GM19463 (cell line): Measurements from ENCODE around the gene CDH12.

Experiments used
- ATAC-seq: cut with Tn5 transposase; IDR thresholded peaks from one replicate; pipeline ENCODE4 v1.9.1; 2021; ENCODE audit warnings: mild to moderate bottlenecking, moderate library complexity; ENCODE audit not compliant: unreplicated experiment

Gene CDH12

GRCh38 chr5:21880164-21880563 is 973.0 kb downstream of the CDH12 start:
- no peak for ATAC-seq

DNA sequence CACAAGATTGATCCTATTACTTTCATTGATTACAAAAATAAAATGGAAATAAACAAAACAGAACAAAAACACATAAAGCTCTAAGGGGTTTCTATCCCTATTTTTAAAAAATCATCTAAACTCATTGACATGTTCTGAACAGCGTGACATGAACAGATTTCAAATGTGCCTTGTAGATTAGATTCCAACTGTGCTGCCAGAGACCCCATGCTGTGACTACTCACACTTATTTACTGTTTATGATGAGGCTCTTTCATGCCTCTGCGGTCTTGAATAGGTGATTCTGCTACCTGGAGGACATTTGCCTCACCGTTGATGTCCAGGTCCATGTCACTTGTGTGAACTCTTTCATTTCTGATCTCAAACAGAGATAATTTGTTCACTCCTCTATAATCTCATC is 990.2 kb downstream of the CDH12 start:
- ATAC-seq = no peak

DNA sequence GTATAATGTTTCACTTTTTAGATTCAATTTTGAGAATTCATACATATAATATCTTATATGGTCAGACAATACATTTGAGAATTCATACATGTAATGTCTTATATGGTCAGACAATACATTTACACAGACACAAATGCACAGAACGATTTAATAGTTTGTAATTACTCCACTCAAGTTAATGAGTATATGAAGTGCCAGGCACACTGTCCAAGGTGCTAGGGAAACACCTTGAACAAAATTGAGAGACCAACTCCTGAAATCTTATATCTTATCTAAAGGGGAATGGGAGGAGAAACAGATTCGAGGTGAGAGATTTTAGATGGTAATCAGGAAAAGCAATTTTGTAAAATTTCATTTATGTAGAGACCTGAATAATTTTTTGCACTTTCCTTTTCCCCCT is 994.7 kb downstream of the CDH12 start:
- no peak for ATAC-seq

GRCh38 chr5:21856987-21857386 is 996.2 kb downstream of the CDH12 start:
- ATAC-seq = no peak

DNA sequence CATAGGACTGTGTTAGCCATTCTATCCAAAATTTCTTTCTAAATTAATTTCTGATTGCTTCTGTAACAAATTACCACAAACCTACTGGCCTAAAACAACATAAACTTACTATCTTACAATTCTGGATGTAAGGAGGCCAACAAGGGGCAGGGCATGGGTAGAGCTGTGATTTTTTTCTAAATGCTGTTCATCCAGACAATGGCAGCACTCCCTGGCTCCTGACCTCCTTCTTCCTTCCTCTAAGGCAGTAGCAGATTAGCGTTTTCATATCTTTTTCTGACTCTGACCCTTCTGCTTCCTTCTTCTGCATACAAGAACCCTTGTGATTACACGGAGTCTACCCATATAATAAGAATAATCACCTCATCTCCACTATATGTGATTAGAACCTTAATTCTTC is 1005.8 kb downstream of the CDH12 start:
- no peak for ATAC-seq

- no peak for ATAC-seq
Observed at GRCh38 chr5:21844960-21845359, 1008.2 kb downstream of the CDH12 start.

- no peak for ATAC-seq
Observed at GRCh38 chr5:21834863-21835262, 1018.3 kb downstream of the CDH12 start.

DNA sequence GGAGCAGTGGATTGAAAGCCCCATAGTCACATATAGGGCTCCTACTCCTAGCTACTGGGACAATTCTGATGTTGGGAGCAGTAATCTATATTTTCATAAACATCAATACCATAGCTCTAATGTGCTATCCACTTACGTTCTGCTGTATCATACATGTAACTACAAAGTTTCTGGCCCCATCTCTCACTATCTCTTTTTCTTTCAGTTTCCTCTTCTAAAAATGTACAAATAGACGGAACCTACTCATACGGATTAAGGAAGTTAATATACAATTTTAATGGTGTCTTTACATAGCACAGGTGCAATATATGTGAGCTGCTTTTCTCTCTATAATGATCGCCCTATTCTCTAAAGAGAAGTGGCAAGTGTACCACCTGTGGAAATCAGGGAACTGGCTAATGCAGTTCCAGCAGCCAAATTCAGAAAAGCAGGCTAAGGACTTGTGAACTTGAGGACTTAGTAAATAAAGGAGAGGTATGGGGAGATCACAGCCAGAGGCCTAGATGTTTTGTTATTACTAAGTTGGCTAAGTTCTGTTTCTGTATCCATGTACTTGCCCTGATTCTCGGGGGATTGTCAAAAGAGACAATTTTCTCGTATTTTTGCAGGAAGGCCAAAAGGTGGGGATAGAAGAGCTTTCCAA is 1021.9 kb downstream of the CDH12 start:
- ATAC-seq = peak; percentile 77

GRCh38 chr5:21826884-21827283 is 1026.3 kb downstream of the CDH12 start:
- peak; percentile 45 for ATAC-seq

DNA sequence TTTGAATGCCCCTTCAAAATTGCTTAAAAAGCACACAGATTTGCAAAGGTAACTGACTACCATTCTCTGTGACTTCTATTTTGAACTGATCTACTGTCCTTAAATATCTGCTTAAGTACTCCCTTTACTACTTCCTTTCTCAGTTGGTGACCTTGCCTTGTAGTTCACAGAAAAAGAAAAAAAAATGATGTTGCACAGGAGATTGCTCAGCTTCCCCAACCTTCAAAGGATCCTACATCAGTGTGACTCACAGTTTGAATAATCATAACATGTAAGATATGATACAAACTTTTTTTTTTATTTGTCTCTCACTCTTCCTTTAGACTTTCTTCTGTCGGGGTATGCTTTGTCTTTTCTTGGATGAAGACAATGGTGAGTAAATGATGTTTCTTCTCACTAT is 1029.6 kb downstream of the CDH12 start:
- ATAC-seq = no peak

- ATAC-seq = no peak
Observed at GRCh38 chr5:21823076-21823574, 1030.0 kb downstream of the CDH12 start.

GRCh38 chr5:21820527-21820926 is 1032.6 kb downstream of the CDH12 start:
- no peak for ATAC-seq

DNA sequence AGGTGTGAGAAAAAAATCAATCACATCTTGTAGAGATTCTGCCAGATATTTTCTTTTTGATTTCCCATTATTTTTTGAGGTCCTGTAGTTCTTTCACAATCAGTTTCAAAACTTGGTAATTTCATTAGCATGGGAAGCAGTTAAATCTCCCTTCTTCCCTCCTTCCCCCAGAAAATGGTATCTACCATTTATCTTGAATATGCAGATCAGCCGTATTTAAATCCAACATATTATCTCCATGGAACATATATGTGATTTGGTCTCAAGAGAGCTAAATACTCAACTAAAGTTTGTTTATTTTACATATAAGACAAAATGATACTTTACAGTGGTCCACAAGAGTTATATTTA is 1034.8 kb downstream of the CDH12 start:
- no peak for ATAC-seq

DNA sequence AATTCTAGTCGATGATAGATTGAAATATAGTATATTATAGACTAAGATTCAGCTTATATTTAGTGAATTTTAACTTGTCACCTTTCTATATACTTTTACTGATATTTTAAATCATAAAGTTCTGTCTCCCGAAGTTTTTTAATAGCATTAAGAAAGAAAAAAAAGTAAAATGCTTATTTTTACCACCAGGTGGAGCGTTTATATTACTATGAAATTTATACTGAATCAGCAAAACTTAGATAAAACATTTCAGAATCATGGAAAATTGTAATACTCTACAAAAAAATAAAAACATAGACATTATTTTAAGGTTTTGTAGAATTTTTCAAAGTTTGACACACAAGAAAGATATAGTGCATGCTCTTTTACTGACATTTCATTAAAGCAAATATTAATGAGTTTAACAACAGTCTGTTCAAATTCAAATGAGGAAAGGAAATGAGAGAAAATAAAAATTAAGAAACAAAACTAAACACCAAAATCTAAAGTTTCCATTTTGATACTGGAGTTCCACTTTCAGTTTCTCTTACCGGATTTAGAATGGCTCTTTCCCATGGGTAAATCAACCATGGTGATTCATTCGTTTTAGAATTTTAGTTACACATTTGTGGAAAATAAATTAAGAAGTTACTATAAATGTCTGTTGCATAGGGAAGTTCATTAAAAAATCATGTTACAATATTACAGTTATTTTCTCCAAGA is 1035.3 kb downstream of the CDH12 start:
- ATAC-seq = peak; percentile 66

GRCh38 chr5:21810737-21811316 is 1042.3 kb downstream of the CDH12 start:
- no peak for ATAC-seq

DNA sequence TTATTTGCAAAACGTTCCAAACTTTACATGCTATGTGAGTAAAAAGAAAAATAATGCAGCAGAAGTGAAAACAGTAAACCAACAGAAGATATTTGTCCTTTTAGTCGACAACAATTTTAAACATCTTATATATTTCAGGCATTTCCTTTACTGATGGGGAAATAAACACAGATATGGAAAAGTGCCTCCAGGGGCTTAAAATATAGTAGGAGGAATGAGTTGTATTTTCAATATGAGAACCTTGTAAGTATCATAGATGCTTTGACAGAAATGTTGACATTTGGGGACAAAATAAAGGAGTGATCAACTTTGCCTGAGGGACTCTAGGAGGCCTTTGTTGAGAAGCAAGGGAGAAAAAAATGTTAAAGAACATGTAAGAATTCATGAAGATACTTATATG is 1043.5 kb downstream of the CDH12 start:
- no peak for ATAC-seq

DNA sequence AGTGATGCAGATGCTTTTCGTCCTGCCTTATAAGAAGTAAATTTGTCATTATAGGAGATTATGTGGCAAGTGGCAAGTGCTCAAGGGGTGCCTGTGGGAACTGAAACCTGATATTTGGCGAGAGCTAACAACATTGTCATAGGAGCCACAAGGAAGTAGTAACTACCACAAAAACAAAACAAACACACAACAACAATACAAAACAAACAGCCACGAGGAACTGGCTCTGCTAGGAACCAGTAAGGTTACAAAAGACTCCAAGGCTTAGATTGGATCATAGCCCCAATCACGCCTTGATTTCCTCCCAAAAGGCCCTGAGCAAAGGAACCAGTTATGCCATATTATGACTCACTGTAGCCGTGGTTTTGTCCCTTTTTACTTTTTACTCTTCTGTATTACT is 1045.2 kb downstream of the CDH12 start:
- no peak for ATAC-seq

DNA sequence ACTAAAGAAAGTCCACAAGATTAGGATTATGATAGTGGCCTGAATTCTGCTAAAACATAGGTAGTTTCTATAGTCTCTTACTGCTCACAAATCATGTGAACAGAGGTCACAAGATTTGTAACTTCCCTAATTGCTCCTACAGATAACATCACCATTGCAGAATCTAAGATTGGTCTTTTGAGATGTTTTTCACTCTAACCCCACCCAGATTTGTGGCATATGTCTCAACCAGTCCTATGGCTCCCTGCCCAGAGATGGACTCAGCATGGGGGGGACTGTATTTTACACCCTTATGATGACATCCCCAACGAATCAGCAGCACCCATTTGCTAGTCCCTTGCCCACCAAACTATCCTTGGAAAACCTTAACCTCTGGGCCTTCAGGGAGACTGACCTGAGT is 1046.2 kb downstream of the CDH12 start:
- ATAC-seq = no peak

DNA sequence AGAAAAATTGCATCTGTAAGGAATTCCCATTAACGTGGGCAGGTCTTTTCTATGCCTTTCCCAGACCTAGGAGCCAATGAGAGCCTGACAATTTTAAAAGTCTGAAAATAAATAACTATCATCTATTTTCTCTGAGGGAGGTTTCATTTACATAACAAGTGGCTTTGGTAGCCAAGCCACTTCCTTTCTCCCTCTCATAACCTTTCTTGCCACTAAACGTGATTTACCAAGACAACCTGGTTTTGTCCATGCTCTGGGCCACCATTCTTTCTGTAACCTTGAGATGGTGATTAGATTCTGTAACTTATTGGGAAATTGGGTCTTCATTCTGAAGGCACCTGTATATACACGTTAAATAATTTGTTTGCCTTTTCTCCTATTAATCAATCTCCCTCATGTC is 1046.9 kb downstream of the CDH12 start:
- no peak for ATAC-seq

GRCh38 chr5:21802869-21803490 is 1050.2 kb downstream of the CDH12 start:
- ATAC-seq = no peak

DNA sequence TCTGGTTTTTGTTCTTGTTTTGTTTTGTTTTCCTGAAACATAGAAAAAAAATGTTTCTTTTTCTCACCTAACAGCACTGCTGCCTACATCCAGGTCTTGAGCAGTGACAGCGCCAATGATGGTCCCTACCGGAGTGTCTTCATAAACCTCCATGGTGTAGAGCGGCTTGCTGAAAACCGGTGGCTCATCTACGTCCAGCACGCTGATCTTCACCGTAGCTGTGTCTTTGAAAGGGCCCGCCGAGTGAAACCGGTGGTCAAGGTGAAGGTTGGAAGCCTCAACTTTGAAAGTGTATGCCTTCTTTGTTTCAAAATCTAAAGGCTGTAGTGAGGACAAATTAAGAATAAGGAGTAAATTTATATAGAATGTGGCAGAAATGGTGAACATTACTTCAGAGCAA is 1051.0 kb downstream of the CDH12 start:
- no peak for ATAC-seq

DNA sequence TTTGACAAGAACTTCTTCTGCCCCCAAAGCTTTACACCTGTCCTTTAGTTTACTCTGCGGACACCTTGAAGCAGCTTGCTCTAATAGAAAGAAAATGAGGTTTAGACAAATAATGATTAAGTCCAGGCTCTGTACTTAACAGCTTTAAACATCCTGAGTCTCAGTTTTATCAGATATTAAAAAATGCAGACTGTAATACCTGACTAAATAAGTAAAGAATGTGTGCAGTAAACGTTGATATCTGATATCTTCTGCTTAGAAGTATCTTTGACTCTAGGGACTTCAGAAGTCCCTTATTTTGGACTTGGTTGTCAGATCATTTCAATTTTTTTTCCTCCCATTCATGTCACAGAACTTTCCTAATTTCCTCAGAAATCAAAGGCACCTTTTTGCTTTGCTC is 1060.4 kb downstream of the CDH12 start:
- ATAC-seq = no peak
